GM12891 (cell line): ENCODE data around the gene CAV2.

Source experiments
- DNase-seq: peaks from one replicate; pipeline ENCODE4 v3.0.0; 2011; ENCODE audit warnings: low spot score; ENCODE audit not compliant: insufficient read length
- FAIRE-seq: peaks from 2 replicates; lab custom pipeline; 2011; peaks lifted over from hg19 to GRCh38; lab: Jason Lieb, UNC
- PAX5 ChIP-seq: IDR thresholded peaks from 2 replicates; pipeline ENCODE4 v1.6.1; 2011; ENCODE audit warnings: low read length, moderate library complexity, mild to moderate bottlenecking; ENCODE audit not compliant: insufficient read depth, severe bottlenecking
- POLR2A ChIP-seq: IDR thresholded peaks from 2 replicates; pipeline ENCODE4 v1.6.1; 2011; ENCODE audit warnings: low read depth, low read length, control low read depth
- POLR2AphosphoS5 ChIP-seq: IDR thresholded peaks from 2 replicates; pipeline ENCODE4 v1.6.1; 2011; ENCODE audit warnings: low read depth, low read length, control low read depth
- POU2F2 ChIP-seq: IDR thresholded peaks from 2 replicates; pipeline ENCODE4 v1.6.1; 2011; ENCODE audit warnings: low read depth, mild to moderate bottlenecking, control low read depth, low read length, moderate library complexity
- SPI1 ChIP-seq: IDR thresholded peaks from 2 replicates; pipeline ENCODE4 v1.6.1; 2011; ENCODE audit warnings: low read depth, low read length, control low read depth
- TAF1 ChIP-seq: IDR thresholded peaks from 2 replicates; pipeline ENCODE4 v1.6.1; 2011; ENCODE audit warnings: low read depth, low read length, control low read depth

The CAV2 gene

GRCh38 chr7:116521046-116521664, 21.6 kb downstream of the CAV2 start:
- DNase-seq (no peak), FAIRE-seq (no peak)

GRCh38 chr7:116522247-116522646, 22.7 kb downstream of the CAV2 start:
- no peak for TF ChIP-seq TAF1
- no peak for TF ChIP-seq POLR2AphosphoS5
- TF ChIP-seq POLR2A: no peak
- TF ChIP-seq POU2F2: no peak
- TF ChIP-seq PAX5: no peak
- TF ChIP-seq SPI1: no peak
- FAIRE-seq (no peak), DNase-seq (no peak)

More at GRCh38 chr7:116521046-116521664, 21.6 kb downstream of the CAV2 start:
- TF ChIP-seq TAF1: no peak
- TF ChIP-seq PAX5: no peak
- TF ChIP-seq POLR2AphosphoS5: no peak
- no peak for TF ChIP-seq POU2F2
- no peak for TF ChIP-seq POLR2A
- no peak for TF ChIP-seq SPI1

DNA sequence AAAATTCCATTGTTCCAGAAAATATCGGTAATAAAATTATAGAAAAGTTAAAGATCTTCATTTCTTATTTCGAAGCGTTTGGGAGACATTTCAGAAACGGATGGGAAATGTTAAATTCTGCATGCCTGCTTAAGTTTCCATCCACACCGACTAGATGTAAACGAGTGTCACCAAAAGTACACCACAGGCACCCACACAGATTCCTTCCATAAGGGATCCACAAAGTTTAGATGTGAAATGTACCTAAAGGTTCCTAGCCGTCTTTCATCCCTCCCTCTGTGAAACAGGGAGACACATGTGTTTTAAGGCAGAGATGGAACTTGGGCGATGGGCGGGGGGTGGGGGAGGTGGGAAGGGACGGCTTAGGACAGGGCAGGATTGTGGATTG, 24.7 kb downstream of the CAV2 start:
- FAIRE-seq (no peak), DNase-seq (no peak)
- TF ChIP-seq TAF1: no peak
- TF ChIP-seq PAX5: no peak
- no peak for TF ChIP-seq POLR2AphosphoS5
- TF ChIP-seq POU2F2: no peak
- TF ChIP-seq SPI1: no peak
- TF ChIP-seq POLR2A: no peak

GRCh38 chr7:116524609-116525297, 25.2 kb downstream of the CAV2 start, which contains the start of gene CAV1:
CAV1 (plus strand) TSS chr7:116525036; CDS start chr7:116525063, 27 bp downstream.
- TF ChIP-seq POLR2AphosphoS5: no peak
- no peak for TF ChIP-seq POLR2A
- TF ChIP-seq TAF1: no peak
- TF ChIP-seq SPI1: no peak
- TF ChIP-seq POU2F2: no peak
- TF ChIP-seq PAX5: no peak
- DNase-seq (no peak), FAIRE-seq (no peak)

DNA sequence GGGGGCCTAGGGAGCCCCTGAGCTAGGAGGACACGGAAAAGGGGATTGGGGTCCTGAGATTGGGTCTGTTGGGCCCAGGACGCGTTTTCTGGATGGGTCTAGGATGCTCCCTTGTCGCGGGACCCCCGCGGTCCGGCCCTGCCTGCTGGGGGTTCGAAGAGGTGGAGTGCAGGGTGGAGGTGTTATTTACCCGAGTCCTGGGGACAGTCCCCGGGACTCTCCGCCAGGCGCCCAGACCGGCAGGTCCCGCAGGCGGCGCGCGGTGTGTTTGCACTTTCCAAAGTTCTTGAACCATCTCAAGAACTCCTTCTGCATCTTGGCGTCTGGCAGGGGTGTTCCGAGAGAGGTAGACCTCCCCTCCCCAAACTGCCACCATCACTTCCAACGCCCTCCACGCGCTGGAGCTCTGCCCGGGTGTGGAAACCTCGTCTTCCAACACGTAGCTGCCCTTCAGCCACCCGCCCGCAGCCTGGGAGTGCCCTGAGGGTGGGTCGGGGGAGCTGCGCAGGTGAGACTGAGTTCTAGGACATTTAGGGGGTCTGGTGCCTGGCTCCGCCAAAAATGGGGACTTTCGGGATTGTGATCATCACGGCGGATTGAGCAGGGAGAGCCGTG, 25.9 kb downstream of the CAV2 start:
- DNase-seq: peak; percentile 44
- TF ChIP-seq PAX5: no peak
- no peak for TF ChIP-seq SPI1
- no peak for TF ChIP-seq POLR2AphosphoS5
- no peak for TF ChIP-seq POU2F2
- no peak for FAIRE-seq

GRCh38 chr7:116525913-116526861, 26.6 kb downstream of the CAV2 start:
- FAIRE-seq (peak; percentile 74), DNase-seq (peak; percentile 88)

GRCh38 chr7:116526897-116527296, 27.4 kb downstream of the CAV2 start:
- TF ChIP-seq TAF1 (no peak), POU2F2 (no peak), POLR2AphosphoS5 (no peak), PAX5 (no peak), SPI1 (no peak), POLR2A (no peak)
- no peak for FAIRE-seq
- no peak for DNase-seq

More at GRCh38 chr7:116525913-116526861, 26.6 kb downstream of the CAV2 start:
- no peak for TF ChIP-seq POLR2A
- TF ChIP-seq TAF1: no peak
- no peak for TF ChIP-seq POU2F2
- no peak for TF ChIP-seq POLR2AphosphoS5
- TF ChIP-seq SPI1: no peak
- TF ChIP-seq PAX5: no peak

GRCh38 chr7:116527521-116527920, 28.0 kb downstream of the CAV2 start:
- DNase-seq (no peak), FAIRE-seq (no peak)
- TF ChIP-seq POLR2AphosphoS5 (no peak), POLR2A (no peak), TAF1 (no peak), POU2F2 (no peak), PAX5 (no peak), SPI1 (no peak)
